ENCODE results near the gene EML3.
"Not testable (repeated sequence)": the region's sequence is repeated elsewhere in the genome, so short reads cannot be mapped to it uniquely, and the experiment has no call there.

Gene EML3

DNA sequence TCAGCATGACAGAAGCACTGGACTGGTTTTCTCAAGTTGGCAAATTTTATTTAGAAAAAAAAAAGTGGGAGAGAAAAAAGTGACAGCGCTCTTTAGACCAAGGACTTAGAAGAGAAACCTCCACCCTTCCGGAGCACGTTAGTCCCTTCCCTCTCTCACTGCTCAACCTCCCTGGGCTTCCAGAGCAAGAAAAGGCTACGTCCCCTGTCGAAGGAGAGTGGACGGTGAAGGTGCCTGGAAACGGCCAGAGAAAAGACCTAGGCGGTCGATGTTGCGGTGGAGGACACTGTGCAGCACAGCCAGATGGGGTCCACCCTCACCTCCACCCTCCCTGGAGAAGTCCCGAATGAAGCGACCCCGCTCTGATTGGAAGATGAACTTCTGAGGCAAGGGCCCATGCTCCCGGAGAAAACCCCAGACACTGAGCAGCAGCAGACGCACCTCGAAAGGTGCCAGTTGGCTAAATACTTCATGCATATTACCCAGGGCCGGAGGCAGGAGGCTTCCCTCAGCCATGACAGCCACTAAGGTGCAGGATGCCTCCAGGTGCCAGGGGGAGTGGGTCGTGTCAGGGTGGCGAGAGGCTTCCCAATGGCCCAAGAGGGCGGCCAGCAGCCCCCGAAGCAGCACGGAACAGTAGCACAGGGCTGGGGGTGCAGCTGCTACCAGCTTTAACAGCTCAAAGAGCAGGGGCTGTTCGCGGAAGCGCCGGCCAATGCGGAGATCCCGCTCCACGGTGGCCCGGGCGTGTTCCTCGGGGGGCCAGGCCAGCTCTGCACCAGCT is 34.4 kb upstream of the EML3 start:
- Histone ChIP-seq H3K4me3 (ENCODE audit: low read depth in 1 of 2, low read length in 2 of 2) (peak overlapping the region in 1 of 2 donors; percentile 99), H3K27me3 (ENCODE audit: low read depth, low read length) (no peaks in the 10 kb centered on the region), H3K27ac (ENCODE audit: low read length) (peak overlapping the region; percentile 68), H3K36me3 (ENCODE audit: control insufficient read depth in 1 of 2, insufficient read depth in 2 of 2, low read length in 2 of 2) (peaks cover 16 to 43% of the 10 kb centered on the region in 2 donors), H3K4me1 (ENCODE audit: control insufficient read depth in 1 of 2, insufficient read depth in 2 of 2, low read length in 2 of 2) (peaks cover 6 to 32% of the 10 kb centered on the region in 2 donors), H3K9me3 (ENCODE audit: control insufficient read depth in 1 of 2, low read length in 2 of 2) (no peaks in the 10 kb centered on the region)

DNA sequence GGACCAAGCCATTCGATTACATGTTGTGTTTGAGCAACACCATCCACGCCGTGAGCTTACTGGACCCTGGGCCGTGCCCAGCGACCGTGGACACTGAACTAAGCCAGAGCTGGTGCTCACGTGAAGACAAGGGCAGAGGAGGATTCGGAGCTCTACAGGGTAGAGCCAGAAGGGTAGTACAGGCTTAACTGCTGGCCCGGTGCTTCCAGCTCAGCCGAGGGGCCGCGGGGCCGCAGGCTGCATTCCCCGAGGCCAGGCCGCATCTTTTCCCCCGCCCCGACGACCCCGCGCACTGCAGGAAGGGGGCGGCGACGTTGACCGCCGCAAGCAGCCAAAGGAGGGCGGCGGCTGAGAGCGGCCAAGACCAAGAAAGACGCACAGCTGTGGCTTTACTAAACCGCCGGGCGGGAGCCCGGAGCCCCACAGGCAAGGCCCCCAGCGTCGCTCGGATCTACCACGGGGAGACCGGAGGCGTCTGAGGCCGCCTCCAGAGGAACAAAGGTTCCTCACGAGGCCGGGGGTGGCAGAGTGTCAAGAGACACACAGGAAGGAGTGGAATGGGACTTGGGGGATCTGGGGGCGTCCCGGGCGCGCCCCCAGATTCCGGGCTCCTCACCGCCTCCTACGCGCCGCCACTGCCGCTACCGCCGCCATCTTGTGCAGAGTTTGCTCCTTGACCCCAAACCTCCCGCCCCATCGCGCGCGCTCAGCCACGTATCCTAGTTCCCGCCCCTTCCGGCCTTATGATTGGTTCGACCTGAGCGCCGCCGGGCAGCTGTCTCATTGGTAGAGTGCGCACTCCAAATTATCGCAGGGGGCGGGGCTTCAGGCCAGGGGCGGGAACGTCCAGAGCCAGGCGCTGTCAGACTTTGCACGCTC is 33.6 kb upstream of the EML3 start, which contains the start of gene GANAB:
GANAB (minus strand) TSS at position 668 of the 879 bp plus-strand sequence; CDS start at position 654, 14 bp downstream.
- Histone ChIP-seq H3K9me3 (ENCODE audit: control insufficient read depth in 1 of 2, low read length in 2 of 2) (no peaks in the 10 kb centered on the region), H3K4me3 (ENCODE audit: low read depth in 1 of 2, low read length in 2 of 2) (peak within 1 kb of the TSS; percentile 81 to 99), H3K27me3 (ENCODE audit: low read depth, low read length) (no peaks in the 10 kb centered on the region), H3K27ac (ENCODE audit: low read length) (peak within 1 kb of the TSS; percentile 75), H3K4me1 (ENCODE audit: control insufficient read depth in 1 of 2, insufficient read depth in 2 of 2, low read length in 2 of 2) (peaks cover 6 to 25% of the 10 kb centered on the region in 2 donors), H3K36me3 (ENCODE audit: control insufficient read depth in 1 of 2, insufficient read depth in 2 of 2, low read length in 2 of 2) (peaks cover 16 to 43% of the 10 kb centered on the region in 2 donors)

DNA sequence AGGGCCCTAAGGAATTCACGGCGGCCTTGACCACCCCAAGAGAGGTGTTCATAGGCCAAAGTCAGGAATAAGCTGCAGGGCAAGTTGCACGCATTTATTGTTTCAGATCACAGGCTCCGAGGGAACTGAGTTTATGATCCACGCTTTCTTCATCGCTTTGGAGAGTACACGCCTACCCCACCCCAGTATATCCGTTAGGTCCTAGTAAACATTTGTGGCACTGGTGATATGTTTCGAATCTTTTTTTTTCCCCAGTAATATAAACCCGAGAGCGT is 33.0 kb upstream of the EML3 start:
- Histone ChIP-seq H3K27ac (ENCODE audit: low read length) (peak overlapping the region; percentile 75), H3K4me3 (ENCODE audit: low read depth in 1 of 2, low read length in 2 of 2) (peak overlapping the region; percentile 81 to 99), H3K4me1 (ENCODE audit: control insufficient read depth in 1 of 2, insufficient read depth in 2 of 2, low read length in 2 of 2) (peaks cover 6 to 25% of the 10 kb centered on the region in 2 donors), H3K36me3 (ENCODE audit: control insufficient read depth in 1 of 2, insufficient read depth in 2 of 2, low read length in 2 of 2) (peaks cover 16 to 43% of the 10 kb centered on the region in 2 donors), H3K27me3 (ENCODE audit: low read depth, low read length) (no peaks in the 10 kb centered on the region), H3K9me3 (ENCODE audit: control insufficient read depth in 1 of 2, low read length in 2 of 2) (no peaks in the 10 kb centered on the region)

DNA sequence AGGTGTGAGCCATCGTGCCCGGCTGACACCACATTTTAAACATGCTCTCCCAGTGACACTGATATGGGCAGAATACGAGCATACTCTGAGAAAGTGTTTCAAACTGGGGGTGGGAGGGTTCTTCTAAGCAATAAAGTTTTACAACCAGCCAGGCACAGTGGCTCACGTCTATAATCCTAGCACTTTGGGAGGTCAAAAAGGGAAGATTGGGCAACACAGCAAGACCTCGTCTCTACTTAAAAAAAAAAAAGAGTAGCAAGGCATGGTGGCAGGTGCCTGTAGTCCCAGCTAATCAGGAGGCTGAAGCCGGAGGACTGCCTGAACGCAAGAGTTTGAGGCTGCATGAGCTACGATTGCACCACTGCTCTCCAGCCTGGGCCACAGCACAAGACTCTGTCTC is 31.6 kb upstream of the EML3 start:
- Histone ChIP-seq H3K4me3 (ENCODE audit: low read depth in 1 of 2, low read length in 2 of 2) (no peak overlapping the region), H3K27ac (ENCODE audit: low read length) (no peak overlapping the region), H3K9me3 (ENCODE audit: control insufficient read depth in 1 of 2, low read length in 2 of 2) (no peaks in the 10 kb centered on the region), H3K36me3 (ENCODE audit: control insufficient read depth in 1 of 2, insufficient read depth in 2 of 2, low read length in 2 of 2) (peaks cover 15 to 42% of the 10 kb centered on the region in 2 donors), H3K27me3 (ENCODE audit: low read depth, low read length) (no peaks in the 10 kb centered on the region), H3K4me1 (ENCODE audit: control insufficient read depth in 1 of 2, insufficient read depth in 2 of 2, low read length in 2 of 2) (peaks cover 6 to 25% of the 10 kb centered on the region in 2 donors)

GRCh38 chr11:62632492-62632891 is 19.9 kb upstream of the EML3 start:
- Histone ChIP-seq H3K27ac (ENCODE audit: low read length) (no peak overlapping the region), H3K27me3 (ENCODE audit: low read depth, low read length) (no peaks in the 10 kb centered on the region), H3K36me3 (ENCODE audit: control insufficient read depth in 1 of 2, insufficient read depth in 2 of 2, low read length in 2 of 2) (peaks cover 66 to 79% of the 10 kb centered on the region in 2 donors), H3K9me3 (ENCODE audit: control insufficient read depth in 1 of 2, low read length in 2 of 2) (no peaks in the 10 kb centered on the region), H3K4me3 (ENCODE audit: low read depth in 1 of 2, low read length in 2 of 2) (no peak overlapping the region), H3K4me1 (ENCODE audit: control insufficient read depth in 1 of 2, insufficient read depth in 2 of 2, low read length in 2 of 2) (no peaks in the 10 kb centered on the region)

GRCh38 chr11:62627713-62628112 is 15.1 kb upstream of the EML3 start:
- Histone ChIP-seq H3K27ac (ENCODE audit: low read length) (no peak overlapping the region), H3K27me3 (ENCODE audit: low read depth, low read length) (no peaks in the 10 kb centered on the region), H3K4me1 (ENCODE audit: control insufficient read depth in 1 of 2, insufficient read depth in 2 of 2, low read length in 2 of 2) (no peaks in the 10 kb centered on the region), H3K9me3 (ENCODE audit: control insufficient read depth in 1 of 2, low read length in 2 of 2) (no peaks in the 10 kb centered on the region), H3K36me3 (ENCODE audit: control insufficient read depth in 1 of 2, insufficient read depth in 2 of 2, low read length in 2 of 2) (peaks cover 65 to 76% of the 10 kb centered on the region in 2 donors), H3K4me3 (ENCODE audit: low read depth in 1 of 2, low read length in 2 of 2) (no peak overlapping the region)

DNA sequence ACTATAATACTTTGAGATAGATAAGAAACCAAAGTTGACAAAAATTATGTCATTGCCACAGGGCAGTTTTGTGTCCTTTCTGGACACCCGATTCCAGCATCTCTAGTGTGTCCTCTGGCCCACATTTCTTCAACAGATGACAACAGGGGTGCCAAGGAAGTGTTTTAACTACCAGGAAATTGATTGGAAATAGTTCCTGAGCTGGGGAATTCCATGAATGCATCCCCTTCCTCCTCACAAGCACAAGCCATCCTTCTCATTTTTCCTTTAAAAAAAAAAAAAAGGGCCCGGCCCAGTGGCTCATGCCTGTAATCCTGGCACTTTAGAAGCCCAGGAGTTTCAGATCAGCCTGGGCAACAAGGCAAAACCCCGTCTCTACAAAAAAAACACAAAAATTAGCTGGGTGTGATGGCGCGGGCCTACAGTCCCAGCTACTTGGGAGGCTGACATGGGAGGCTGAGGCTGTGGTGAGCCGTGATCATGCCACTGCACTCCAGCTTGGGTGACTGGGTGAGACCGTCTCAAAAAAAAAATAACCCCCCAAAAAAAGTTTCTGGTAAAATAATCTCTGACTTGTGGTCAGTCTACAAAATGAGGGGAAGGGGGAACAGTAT is 10.0 kb upstream of the EML3 start:
- Histone ChIP-seq H3K4me1 (ENCODE audit: control insufficient read depth in 1 of 2, insufficient read depth in 2 of 2, low read length in 2 of 2) (peaks cover 9% of the 10 kb centered on the region in 2 donors), H3K27me3 (ENCODE audit: low read depth, low read length) (no peaks in the 10 kb centered on the region), H3K9me3 (ENCODE audit: control insufficient read depth in 1 of 2, low read length in 2 of 2) (no peaks in the 10 kb centered on the region), H3K27ac (ENCODE audit: low read length) (peak overlapping the region; percentile 90), H3K4me3 (ENCODE audit: low read depth in 1 of 2, low read length in 2 of 2) (peak overlapping the region; percentile 81 to 94), H3K36me3 (ENCODE audit: control insufficient read depth in 1 of 2, insufficient read depth in 2 of 2, low read length in 2 of 2) (peaks cover 23 to 29% of the 10 kb centered on the region in 2 donors)

DNA sequence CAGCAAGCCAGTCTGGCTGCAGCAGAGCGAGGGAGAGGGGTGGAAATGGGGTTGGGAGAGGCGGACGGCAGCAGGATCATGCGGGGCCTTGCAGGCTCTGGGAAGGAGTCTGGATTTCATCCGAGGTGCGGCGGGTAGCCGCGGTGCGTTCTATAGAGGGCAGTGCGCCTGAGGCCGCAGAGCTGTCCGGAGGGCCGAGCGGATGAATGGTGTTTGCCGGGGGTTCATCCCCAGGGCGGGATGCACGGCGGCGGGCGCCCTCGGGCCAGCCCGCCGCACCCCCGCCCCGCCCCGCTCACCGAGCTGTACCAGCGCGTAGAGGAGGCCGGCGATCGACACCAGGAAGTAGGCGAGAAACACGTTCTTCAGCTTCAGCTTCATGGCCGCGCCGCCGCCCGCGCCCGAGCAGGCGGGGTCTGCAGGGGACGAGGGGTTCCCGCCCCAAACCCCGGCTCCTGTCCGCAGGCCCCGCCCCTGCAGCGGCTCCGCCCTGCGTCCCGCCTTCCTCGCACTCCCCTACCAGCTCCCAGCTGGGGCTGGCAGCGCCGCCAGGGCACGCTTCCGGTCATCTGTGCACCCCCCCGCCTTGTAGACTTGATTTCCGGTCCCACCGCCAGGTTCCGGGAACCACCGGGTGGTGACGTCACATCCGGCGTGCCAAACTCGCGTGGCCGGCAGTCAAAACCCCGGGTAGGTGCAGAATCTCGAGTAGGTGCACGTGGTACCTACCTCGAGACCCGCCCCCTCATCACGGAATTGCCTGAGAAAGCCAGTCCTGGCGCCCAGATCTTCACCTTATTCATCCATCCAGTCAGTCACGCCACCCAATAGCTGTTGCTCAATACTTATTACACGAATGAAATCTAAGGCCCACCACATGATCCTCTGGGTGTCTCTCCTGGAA is 9.2 kb upstream of the EML3 start, which contains the start of gene B3GAT3:
B3GAT3 (minus strand) TSS at position 420 of the 904 bp plus-strand sequence; CDS start at position 381, 39 bp downstream.
- H3K4me3 ChIP-seq (ENCODE audit: low read depth in 1 of 2, low read length in 2 of 2) = peak within 1 kb of the TSS; percentile 81 to 94
- H3K36me3 ChIP-seq (ENCODE audit: control insufficient read depth in 1 of 2, insufficient read depth in 2 of 2, low read length in 2 of 2) = peaks cover 18 to 28% of the 10 kb centered on the region in 2 donors
- no peaks in the 10 kb centered on the region for H3K27me3 ChIP-seq (ENCODE audit: low read depth, low read length)
- H3K9me3 ChIP-seq (ENCODE audit: control insufficient read depth in 1 of 2, low read length in 2 of 2) = no peaks in the 10 kb centered on the region
- peaks cover 9% of the 10 kb centered on the region in 2 donors for H3K4me1 ChIP-seq (ENCODE audit: control insufficient read depth in 1 of 2, insufficient read depth in 2 of 2, low read length in 2 of 2)
- H3K27ac ChIP-seq (ENCODE audit: low read length) = peak within 1 kb of the TSS; percentile 92

DNA sequence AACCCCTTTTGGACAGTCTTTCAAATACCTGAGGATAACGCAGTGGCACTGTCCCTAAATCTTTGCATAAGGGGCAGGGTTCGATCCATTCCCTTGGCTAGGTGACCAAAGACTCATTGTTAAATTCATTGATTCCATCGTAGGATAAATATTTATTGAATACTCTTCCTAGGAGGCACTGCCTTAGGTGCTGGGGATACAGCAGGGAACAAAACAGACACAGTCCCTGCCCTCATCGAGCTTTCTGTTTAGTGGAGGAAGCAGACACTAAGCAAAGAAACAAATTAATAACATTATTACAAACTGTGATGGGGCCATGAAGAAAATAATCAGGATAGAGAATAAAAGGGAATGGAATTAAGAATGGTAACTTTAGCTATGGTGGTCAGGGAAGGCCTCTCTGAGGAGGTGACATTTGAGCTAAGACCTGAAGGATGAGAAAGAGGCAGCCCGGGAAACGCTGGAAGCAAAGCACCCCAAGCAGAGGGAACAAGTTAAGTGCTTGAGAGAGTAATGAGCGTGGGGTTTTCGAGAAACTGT is 8.5 kb upstream of the EML3 start:
- H3K36me3 ChIP-seq (ENCODE audit: control insufficient read depth in 1 of 2, insufficient read depth in 2 of 2, low read length in 2 of 2) = peaks cover 11 to 28% of the 10 kb centered on the region in 2 donors
- no peaks in the 10 kb centered on the region for H3K9me3 ChIP-seq (ENCODE audit: control insufficient read depth in 1 of 2, low read length in 2 of 2)
- H3K4me1 ChIP-seq (ENCODE audit: control insufficient read depth in 1 of 2, insufficient read depth in 2 of 2, low read length in 2 of 2) = peaks cover 9% of the 10 kb centered on the region in 2 donors
- no peaks in the 10 kb centered on the region for H3K27me3 ChIP-seq (ENCODE audit: low read depth, low read length)
- H3K27ac ChIP-seq (ENCODE audit: low read length) = peak overlapping the region; percentile 92
- H3K4me3 ChIP-seq (ENCODE audit: low read depth in 1 of 2, low read length in 2 of 2) = peak overlapping the region; percentile 81 to 94

DNA sequence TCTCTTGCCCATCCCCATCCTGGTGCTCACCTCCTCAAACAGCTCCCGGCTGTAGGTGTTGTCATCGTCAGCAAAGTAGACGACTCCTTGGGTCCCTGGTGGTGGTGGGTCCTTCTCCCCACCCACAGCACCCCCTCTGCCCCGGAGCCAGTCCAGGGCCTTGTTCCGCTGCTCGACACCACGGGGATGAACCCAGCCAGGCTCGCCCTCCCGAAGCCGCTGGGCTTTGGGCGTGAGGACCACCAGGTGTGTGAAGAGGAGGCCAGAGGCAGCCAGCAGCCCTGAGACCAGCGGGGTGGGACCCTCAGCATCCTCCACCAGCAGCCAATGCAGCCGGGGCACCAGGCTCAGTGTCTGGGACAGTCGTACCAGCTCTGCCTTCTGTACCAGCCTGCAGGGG is 4.4 kb upstream of the EML3 start:
- H3K27ac ChIP-seq (ENCODE audit: low read length); H3K27me3 ChIP-seq (ENCODE audit: low read depth, low read length); H3K4me3 ChIP-seq (ENCODE audit: low read depth in 1 of 2, low read length in 2 of 2); H3K9me3 ChIP-seq (ENCODE audit: control insufficient read depth in 1 of 2, low read length in 2 of 2): not testable (repeated sequence)
- H3K4me1 ChIP-seq (ENCODE audit: control insufficient read depth in 1 of 2, insufficient read depth in 2 of 2, low read length in 2 of 2) = peaks cover 9 to 14% of the 10 kb centered on the region in 2 donors
- peaks cover 7 to 15% of the 10 kb centered on the region in 2 donors for H3K36me3 ChIP-seq (ENCODE audit: control insufficient read depth in 1 of 2, insufficient read depth in 2 of 2, low read length in 2 of 2)
